ENCODE results near the gene AGPAT3. TPM values are rescaled to one million over a fixed set of nuclear protein-coding genes. Genes with fewer than 3 reads are reported as not detected.

AGPAT3 gene
- total RNA-seq, 1 donor = 63.5 TPM

GRCh38 chr21:43846430-43846829, 18.6 kb upstream of the AGPAT3 start:
- TF ChIP-seq CTCF (IDR thresholded peaks at IDR 0.05; ENCODE audit: insufficient read depth, low read depth, low read length) = no peak
- H3K4me3 ChIP-seq (ENCODE audit: low read depth, low read length) = no peak overlapping the region
- no peak for DNase-seq (ENCODE audit: low read depth)

- H3K4me3 ChIP-seq (ENCODE audit: low read depth, low read length) = no peak overlapping the region
- TF ChIP-seq CTCF (IDR thresholded peaks at IDR 0.05; ENCODE audit: insufficient read depth, low read depth, low read length) = no peak
- no peak for DNase-seq (ENCODE audit: low read depth)
These were observed 17.7 kb upstream of the AGPAT3 start for GRCh38 chr21:43847301-43847700.

GRCh38 chr21:43848771-43849170, 16.3 kb upstream of the AGPAT3 start:
- DNase-seq (ENCODE audit: low read depth) = no peak
- TF ChIP-seq CTCF (IDR thresholded peaks at IDR 0.05; ENCODE audit: insufficient read depth, low read depth, low read length) = no peak
- no peak overlapping the region for H3K4me3 ChIP-seq (ENCODE audit: low read depth, low read length)

GRCh38 chr21:43849532-43850299, 15.3 kb upstream of the AGPAT3 start:
- no peak for TF ChIP-seq CTCF (IDR thresholded peaks at IDR 0.05; ENCODE audit: insufficient read depth, low read depth, low read length)
- H3K4me3 ChIP-seq (ENCODE audit: low read depth, low read length) = no peak overlapping the region
- DNase-seq (ENCODE audit: low read depth) = no peak

GRCh38 chr21:43850728-43851295, 14.2 kb upstream of the AGPAT3 start:
- no peak for TF ChIP-seq CTCF (IDR thresholded peaks at IDR 0.05; ENCODE audit: insufficient read depth, low read depth, low read length)
- DNase-seq (ENCODE audit: low read depth) = no peak
- H3K4me3 ChIP-seq (ENCODE audit: low read depth, low read length) = no peak overlapping the region

GRCh38 chr21:43851593-43851992, 13.4 kb upstream of the AGPAT3 start:
- no peak for TF ChIP-seq CTCF (IDR thresholded peaks at IDR 0.05; ENCODE audit: insufficient read depth, low read depth, low read length)
- no peak overlapping the region for H3K4me3 ChIP-seq (ENCODE audit: low read depth, low read length)
- DNase-seq (ENCODE audit: low read depth) = no peak
